22Rv1 (cell line): Measurements from ENCODE around the gene ISG20L2.

ENCODE experiments used
- H3K27ac ChIP-seq: fragments of 450-650 bp; 2 replicates; pipeline ENCODE4 v1.5.1; 2017
- CTCF ChIP-seq: fragments of 450-650 bp; IDR thresholded peaks from 2 replicates; pipeline ENCODE4 v1.5.1; 2017; ENCODE audit warnings: mild to moderate bottlenecking
- ZFX ChIP-seq: fragments of 450-650 bp; IDR thresholded peaks from 2 replicates; pipeline ENCODE4 v1.6.1; 2017; ENCODE audit warnings: antibody characterized with exemption, borderline replicate concordance

ISG20L2 gene

DNA sequence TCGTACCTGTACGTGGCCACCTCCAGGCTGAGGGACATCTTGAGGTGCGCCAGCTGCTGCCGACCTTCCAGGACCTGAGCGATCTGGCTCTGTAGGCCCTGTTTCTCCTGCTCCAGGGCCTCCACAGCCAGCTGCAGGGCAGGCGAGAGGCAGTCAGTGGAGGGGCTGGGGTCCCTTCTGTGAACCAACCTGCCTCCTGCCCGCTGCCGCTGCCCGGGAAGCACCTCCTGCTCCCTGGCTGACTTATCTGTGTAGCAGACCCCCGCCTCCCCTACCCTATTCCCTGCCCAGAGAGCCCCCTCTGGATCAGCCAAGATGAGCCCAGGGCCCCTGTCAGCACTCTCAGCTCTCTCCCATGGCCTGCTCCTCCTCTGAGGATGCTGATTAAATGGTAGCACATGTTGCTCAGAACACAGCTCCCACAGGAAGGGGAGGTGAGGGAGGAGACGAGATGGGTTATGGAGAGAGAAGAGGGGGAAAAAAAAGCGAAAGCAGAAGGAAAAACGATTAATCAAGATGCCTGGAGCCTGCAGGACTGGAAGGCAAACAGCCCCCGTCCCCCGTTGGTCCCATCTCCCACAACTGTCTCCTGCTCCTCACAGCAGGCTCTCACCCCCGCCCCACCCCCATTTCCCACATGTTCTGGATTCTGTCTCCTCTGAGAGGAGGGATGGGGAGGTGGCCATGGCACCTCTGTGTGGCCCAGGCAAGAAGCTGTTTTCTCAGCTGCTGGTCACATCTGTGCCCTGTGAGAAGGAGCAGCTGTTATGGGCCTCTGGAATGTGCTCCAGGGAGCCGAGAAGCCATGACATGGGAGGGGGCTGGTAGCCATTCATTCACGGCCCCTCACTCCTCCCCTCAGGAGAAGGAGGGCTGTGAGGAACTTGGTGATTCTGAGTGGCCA lies 53.1 kb downstream of the ISG20L2 start:
- no peak overlapping the region for H3K27ac ChIP-seq
- TF ChIP-seq CTCF (no peak), ZFX (no peak)

DNA sequence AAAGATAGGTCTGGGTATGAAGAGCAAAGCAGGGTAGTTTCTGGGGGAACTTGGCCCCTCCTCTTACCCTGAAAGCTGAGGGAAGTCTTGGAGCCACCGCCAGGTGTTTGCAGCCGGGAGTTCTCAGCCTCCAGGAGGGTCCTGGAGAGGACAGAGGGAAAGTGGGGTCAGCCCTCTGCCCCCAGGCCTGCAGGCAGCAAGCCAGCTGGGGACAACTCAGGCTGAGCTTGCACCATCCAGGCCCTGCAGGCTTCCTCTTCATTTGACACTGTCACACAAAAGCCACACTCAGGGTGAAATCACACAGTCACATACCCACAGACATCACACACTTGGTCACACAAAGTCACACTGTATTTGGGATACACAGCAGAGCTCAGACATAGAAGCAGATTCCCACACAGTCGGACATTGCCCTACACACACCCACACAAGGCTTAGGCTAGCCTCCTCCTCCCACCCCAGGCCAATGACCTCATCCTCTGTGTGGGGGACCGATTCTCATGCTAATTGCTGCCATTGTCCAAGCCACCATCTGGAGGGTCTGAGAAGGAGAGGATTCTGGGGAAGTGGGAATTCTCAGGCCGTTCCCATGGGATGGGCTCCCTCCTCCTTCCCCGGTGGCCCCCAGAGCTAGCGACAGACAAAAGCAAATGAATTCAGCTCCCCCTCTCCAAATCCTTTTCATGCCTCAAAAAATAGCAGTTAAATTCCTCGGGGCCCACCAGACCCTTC lies 55.0 kb downstream of the ISG20L2 start:
- no peak for TF ChIP-seq ZFX
- TF ChIP-seq CTCF, result no peak
- H3K27ac ChIP-seq, result no peak overlapping the region
